ENCODE data around the gene RIMS4.

RIMS4 gene

DNA sequence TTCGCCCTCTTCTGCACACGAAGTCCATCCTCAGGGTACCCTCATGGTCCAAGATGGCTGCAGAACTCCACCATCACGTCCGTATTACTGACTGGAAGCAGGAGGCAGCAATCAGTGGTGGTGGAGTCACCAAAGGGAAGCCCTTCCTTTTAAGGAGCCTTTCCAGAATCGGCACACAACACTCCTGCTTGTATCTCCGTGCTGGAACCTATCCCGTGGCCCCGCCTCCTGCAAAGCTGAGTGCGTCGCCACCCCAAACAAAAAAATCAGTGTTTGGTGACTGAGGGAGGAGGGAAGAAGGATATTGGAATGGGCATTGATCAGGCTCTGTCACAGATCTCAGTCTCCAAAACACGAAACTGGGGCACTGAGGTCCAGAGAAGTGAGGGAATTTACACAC is 101.0 kb downstream of the RIMS4 start:
- no peak overlapping the region for H3K9ac ChIP-seq (ENCODE audit: insufficient read length)
- H3K9me3 ChIP-seq (ENCODE audit: low read depth, low read length): no peaks in the 10 kb centered on the region
- no peak for TF ChIP-seq EZH2 (IDR thresholded peaks at IDR 0.05)
- no peak for TF ChIP-seq POLR2AphosphoS5 (IDR thresholded peaks at IDR 0.05; ENCODE audit: borderline replicate concordance, low read depth, low read length)
- no peak for TF ChIP-seq FOXP2 (optimal IDR thresholded peaks at IDR 0.05; ENCODE audit: control extremely low read depth, extremely low read length, insufficient read depth)
- H3K36me3 ChIP-seq (ENCODE audit: insufficient read depth, low read length): no peaks in the 10 kb centered on the region
- H3K27ac ChIP-seq: no peak overlapping the region
- DNase-seq (ENCODE audit: low read depth, low spot score): no peak
- no peak overlapping the region for H3K4me3 ChIP-seq

DNA sequence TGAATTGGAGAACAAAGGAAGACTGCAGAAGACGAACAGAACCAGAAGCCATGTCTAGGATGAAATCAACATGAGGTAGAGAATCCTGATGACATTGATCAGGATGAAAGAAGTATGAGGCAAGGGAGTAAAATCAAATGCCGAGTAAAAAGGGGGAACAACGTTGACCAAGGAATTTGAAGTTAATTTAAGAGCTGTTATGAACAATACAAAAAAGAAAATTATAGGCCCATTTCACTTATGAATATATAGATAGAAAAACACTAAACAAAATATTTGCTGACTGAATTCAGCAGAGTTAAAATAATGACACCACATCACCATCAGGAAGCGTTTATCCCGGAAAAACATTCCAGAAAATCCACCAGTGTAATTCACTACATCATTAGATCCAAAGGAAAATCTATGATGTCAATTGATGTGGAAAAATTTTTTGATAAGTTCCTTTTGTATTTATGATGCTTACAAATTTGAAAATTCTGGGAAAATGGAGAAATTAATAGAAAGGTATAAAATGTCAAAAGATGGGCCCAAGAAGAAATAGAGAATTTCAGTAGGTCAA is 103.2 kb downstream of the RIMS4 start:
- H3K27ac ChIP-seq: no peak overlapping the region
- no peak for DNase-seq (ENCODE audit: low read depth, low spot score)
- H3K9me3 ChIP-seq (ENCODE audit: low read depth, low read length): no peaks in the 10 kb centered on the region
- no peak overlapping the region for H3K4me3 ChIP-seq
- H3K9ac ChIP-seq (ENCODE audit: insufficient read length): no peak overlapping the region
- no peak for TF ChIP-seq FOXP2 (optimal IDR thresholded peaks at IDR 0.05; ENCODE audit: control extremely low read depth, extremely low read length, insufficient read depth)
- no peak for TF ChIP-seq POLR2AphosphoS5 (IDR thresholded peaks at IDR 0.05; ENCODE audit: borderline replicate concordance, low read depth, low read length)
- no peak for TF ChIP-seq EZH2 (IDR thresholded peaks at IDR 0.05)
- no peaks in the 10 kb centered on the region for H3K36me3 ChIP-seq (ENCODE audit: insufficient read depth, low read length)

- H3K9ac ChIP-seq (ENCODE audit: insufficient read length): no peak overlapping the region
- H3K4me3 ChIP-seq: no peak overlapping the region
- H3K9me3 ChIP-seq (ENCODE audit: low read depth, low read length): no peaks in the 10 kb centered on the region
- H3K36me3 ChIP-seq (ENCODE audit: insufficient read depth, low read length): no peaks in the 10 kb centered on the region
- no peak for DNase-seq (ENCODE audit: low read depth, low spot score)
- H3K27ac ChIP-seq: no peak overlapping the region
- TF ChIP-seq FOXP2 (optimal IDR thresholded peaks at IDR 0.05; ENCODE audit: control extremely low read depth, extremely low read length, insufficient read depth) (no peak), EZH2 (IDR thresholded peaks at IDR 0.05) (no peak), POLR2AphosphoS5 (IDR thresholded peaks at IDR 0.05; ENCODE audit: borderline replicate concordance, low read depth, low read length) (no peak)
Measured at GRCh38 chr20:44706301-44707017, 103.9 kb downstream of the RIMS4 start.

- no peaks in the 10 kb centered on the region for H3K9me3 ChIP-seq (ENCODE audit: low read depth, low read length)
- H3K27ac ChIP-seq: no peak overlapping the region
- DNase-seq (ENCODE audit: low read depth, low spot score): no peak
- TF ChIP-seq POLR2AphosphoS5 (IDR thresholded peaks at IDR 0.05; ENCODE audit: borderline replicate concordance, low read depth, low read length): no peak
- TF ChIP-seq EZH2 (IDR thresholded peaks at IDR 0.05): no peak
- no peak for TF ChIP-seq FOXP2 (optimal IDR thresholded peaks at IDR 0.05; ENCODE audit: control extremely low read depth, extremely low read length, insufficient read depth)
- no peak overlapping the region for H3K4me3 ChIP-seq
- no peak overlapping the region for H3K9ac ChIP-seq (ENCODE audit: insufficient read length)
- H3K36me3 ChIP-seq (ENCODE audit: insufficient read depth, low read length): no peaks in the 10 kb centered on the region
Measured at GRCh38 chr20:44705364-44706094, 104.8 kb downstream of the RIMS4 start.

DNA sequence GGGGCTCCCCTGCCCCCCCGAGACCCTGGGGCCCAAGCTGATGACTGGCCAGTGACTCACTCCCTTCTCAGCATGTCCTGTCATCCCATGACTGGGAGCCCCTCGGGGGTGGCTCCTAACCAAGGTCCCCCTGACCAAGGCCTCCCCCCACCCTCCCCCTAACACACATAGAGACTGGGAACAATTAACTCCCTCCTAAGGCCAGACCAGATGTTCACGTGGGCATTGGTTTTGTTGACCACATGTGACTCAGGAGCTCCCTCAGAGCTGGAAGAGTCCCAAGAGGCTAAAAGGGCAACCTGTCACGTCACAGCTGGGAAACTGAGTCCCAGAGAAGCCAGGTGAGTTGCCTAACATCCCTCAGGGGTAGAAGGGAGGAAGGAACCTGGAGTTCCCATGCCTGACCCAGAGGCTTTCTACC is 105.8 kb downstream of the RIMS4 start:
- H3K4me3 ChIP-seq: no peak overlapping the region
- no peak overlapping the region for H3K27ac ChIP-seq
- H3K9me3 ChIP-seq (ENCODE audit: low read depth, low read length): no peaks in the 10 kb centered on the region
- H3K9ac ChIP-seq (ENCODE audit: insufficient read length): no peak overlapping the region
- no peak for TF ChIP-seq POLR2AphosphoS5 (IDR thresholded peaks at IDR 0.05; ENCODE audit: borderline replicate concordance, low read depth, low read length)
- TF ChIP-seq FOXP2 (optimal IDR thresholded peaks at IDR 0.05; ENCODE audit: control extremely low read depth, extremely low read length, insufficient read depth): no peak
- H3K36me3 ChIP-seq (ENCODE audit: insufficient read depth, low read length): no peaks in the 10 kb centered on the region
- no peak for DNase-seq (ENCODE audit: low read depth, low spot score)

- no peaks in the 10 kb centered on the region for H3K36me3 ChIP-seq (ENCODE audit: insufficient read depth, low read length)
- H3K9ac ChIP-seq (ENCODE audit: insufficient read length): no peak overlapping the region
- H3K4me3 ChIP-seq: no peak overlapping the region
- no peak overlapping the region for H3K27ac ChIP-seq
- DNase-seq (ENCODE audit: low read depth, low spot score): no peak
- no peaks in the 10 kb centered on the region for H3K9me3 ChIP-seq (ENCODE audit: low read depth, low read length)
- TF ChIP-seq EZH2 (IDR thresholded peaks at IDR 0.05): no peak
- TF ChIP-seq POLR2AphosphoS5 (IDR thresholded peaks at IDR 0.05; ENCODE audit: borderline replicate concordance, low read depth, low read length): no peak
- TF ChIP-seq FOXP2 (optimal IDR thresholded peaks at IDR 0.05; ENCODE audit: control extremely low read depth, extremely low read length, insufficient read depth): no peak
Measured at GRCh38 chr20:44703956-44704488, 106.3 kb downstream of the RIMS4 start.

GRCh38 chr20:44703183-44703925 is 107.0 kb downstream of the RIMS4 start:
- Histone ChIP-seq H3K9me3 (ENCODE audit: low read depth, low read length) (no peaks in the 10 kb centered on the region), H3K4me3 (no peak overlapping the region), H3K36me3 (ENCODE audit: insufficient read depth, low read length) (no peaks in the 10 kb centered on the region), H3K9ac (ENCODE audit: insufficient read length) (no peak overlapping the region), H3K27ac (no peak overlapping the region)
- TF ChIP-seq FOXP2 (optimal IDR thresholded peaks at IDR 0.05; ENCODE audit: control extremely low read depth, extremely low read length, insufficient read depth) (no peak), EZH2 (IDR thresholded peaks at IDR 0.05) (no peak), POLR2AphosphoS5 (IDR thresholded peaks at IDR 0.05; ENCODE audit: borderline replicate concordance, low read depth, low read length) (no peak)
- no peak for DNase-seq (ENCODE audit: low read depth, low spot score)

DNA sequence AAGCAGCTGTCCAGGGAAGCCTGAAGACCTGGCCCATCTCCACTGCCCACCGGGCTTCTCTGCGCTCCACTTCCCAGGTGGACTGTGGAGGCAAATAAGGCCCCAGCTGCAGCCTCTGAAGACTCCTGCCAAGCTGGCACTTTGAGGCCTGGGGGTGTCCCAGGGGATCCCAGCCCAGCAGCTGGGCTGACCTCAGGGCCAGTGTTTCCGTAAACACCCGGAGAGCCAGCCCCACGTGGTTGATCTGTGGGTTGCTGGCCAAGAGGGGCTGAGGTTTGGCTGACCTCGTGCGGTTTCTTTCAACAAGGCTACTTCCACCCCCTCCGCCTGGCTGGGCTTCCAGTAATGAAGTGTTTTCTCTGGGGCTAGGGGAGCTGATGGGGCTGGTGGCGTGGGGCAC is 107.6 kb downstream of the RIMS4 start:
- Histone ChIP-seq H3K9ac (ENCODE audit: insufficient read length) (no peak overlapping the region), H3K4me3 (no peak overlapping the region), H3K27ac (no peak overlapping the region), H3K36me3 (ENCODE audit: insufficient read depth, low read length) (no peaks in the 10 kb centered on the region), H3K9me3 (ENCODE audit: low read depth, low read length) (no peaks in the 10 kb centered on the region)
- no peak for DNase-seq (ENCODE audit: low read depth, low spot score)
- no peak for TF ChIP-seq FOXP2 (optimal IDR thresholded peaks at IDR 0.05; ENCODE audit: control extremely low read depth, extremely low read length, insufficient read depth)
- TF ChIP-seq POLR2AphosphoS5 (IDR thresholded peaks at IDR 0.05; ENCODE audit: borderline replicate concordance, low read depth, low read length): no peak
- no peak for TF ChIP-seq EZH2 (IDR thresholded peaks at IDR 0.05)
